HepG2 (cell line): ENCODE data around the gene PDE2A. TPM values are rescaled to one million over a fixed set of nuclear protein-coding genes. Genes with fewer than 3 reads are reported as not detected.

ENCODE experiments used
- CEBPG ChIP-seq: IDR thresholded peaks from 2 replicates; pipeline ENCODE4 v1.6.1; 2016
- CREB1 ChIP-seq, 2 experiments: fragments of 450-650 bp in 1 of 2; IDR thresholded peaks; 2 replicates each; pipeline ENCODE4 v1.6.1; 2016 to 2017; ENCODE audit warnings: control low read depth in 1 of 2, mild to moderate bottlenecking in 1 of 2, missing compliant biosample characterization in 1 of 2, missing genetic modification characterization in 1 of 2
- EED ChIP-seq: sonication (generic); formaldehyde crosslinking; IDR thresholded peaks from 2 replicates; pipeline ENCODE4 v1.5.0; 2020; ENCODE audit warnings: mild to moderate bottlenecking, missing genetic modification reagents
- NCOA1 ChIP-seq: sonication (generic); formaldehyde crosslinking; IDR thresholded peaks from 2 replicates; pipeline ENCODE4 v1.9.0; 2021; ENCODE audit warnings: missing genetic modification reagents
- SNAPC4 ChIP-seq: sonication (generic); formaldehyde crosslinking; IDR thresholded peaks from 2 replicates; pipeline ENCODE4 v1.4.0; 2020; ENCODE audit warnings: mild to moderate bottlenecking, missing genetic modification reagents
- ZNF180 ChIP-seq: sonication (generic); formaldehyde crosslinking; IDR thresholded peaks from 2 replicates; pipeline ENCODE4 v1.4.0; 2020; ENCODE audit warnings: low read depth, missing genetic modification reagents, borderline replicate concordance
- ZNF230 ChIP-seq: sonication (generic); formaldehyde crosslinking; IDR thresholded peaks from 2 replicates; pipeline ENCODE4 v1.4.0; 2020; ENCODE audit warnings: mild to moderate bottlenecking, missing genetic modification reagents
- ZNF446 ChIP-seq: sonication (generic); formaldehyde crosslinking; IDR thresholded peaks from 2 replicates; pipeline ENCODE4 v1.5.0; 2020; ENCODE audit warnings: mild to moderate bottlenecking, missing genetic modification reagents
- ZNF530 ChIP-seq: sonication (generic); formaldehyde crosslinking; IDR thresholded peaks from 2 replicates; pipeline ENCODE4 v1.5.0; 2020; ENCODE audit warnings: low read depth, mild to moderate bottlenecking, missing genetic modification reagents
- polyA plus RNA-seq, 8 experiments: library from polyadenylated mRNA; depleted of rRNA in 3 of 8; stranded (reverse) in 7 of 8; unstranded in 1 of 8; fragments of >200 nt; fragmentation: Illumina TruSeq in 4 of 8; extraction: Trizol in 4 of 8; gene quantifications; 2 replicates each; pipeline versions ENCODE4 v1.2.1 to v1.2.3, GENCODE V29; 2011 to 2016; ENCODE audit warnings: low read depth in 4 of 8, missing spikeins in 1 of 8, mixed read lengths in 1 of 8; ENCODE audit not compliant: insufficient read depth in 1 of 8
- total RNA-seq, 5 experiments: library from RNA; depleted of rRNA; stranded (reverse); fragments of >200 nt; fragmentation: Illumina TruSeq; extraction: Trizol; gene quantifications; 2 replicates each; pipeline ENCODE4 v1.2.3, GENCODE V29; 2016; ENCODE audit warnings: low read depth in 1 of 5
- TF ChIP-seq, protein P1 (sequence below): sonication (generic); formaldehyde crosslinking; IDR thresholded peaks from 2 replicates; pipeline ENCODE4 v1.8.0; 2022; ENCODE audit warnings: mild to moderate bottlenecking, missing genetic modification reagents; ENCODE audit not compliant: insufficient replicate concordance
- TF ChIP-seq, protein P2 (sequence below): sonication (generic); formaldehyde crosslinking; IDR thresholded peaks from 2 replicates; pipeline ENCODE4 v1.4.0; 2020; ENCODE audit warnings: missing genetic modification reagents

PDE2A gene
- total and polyA plus RNA-seq, 2 of the 13 experiments (the other 11 are each of a cell fraction or from before 2014, with no cell fraction given), result 3.1 TPM; not detected in 1

DNA sequence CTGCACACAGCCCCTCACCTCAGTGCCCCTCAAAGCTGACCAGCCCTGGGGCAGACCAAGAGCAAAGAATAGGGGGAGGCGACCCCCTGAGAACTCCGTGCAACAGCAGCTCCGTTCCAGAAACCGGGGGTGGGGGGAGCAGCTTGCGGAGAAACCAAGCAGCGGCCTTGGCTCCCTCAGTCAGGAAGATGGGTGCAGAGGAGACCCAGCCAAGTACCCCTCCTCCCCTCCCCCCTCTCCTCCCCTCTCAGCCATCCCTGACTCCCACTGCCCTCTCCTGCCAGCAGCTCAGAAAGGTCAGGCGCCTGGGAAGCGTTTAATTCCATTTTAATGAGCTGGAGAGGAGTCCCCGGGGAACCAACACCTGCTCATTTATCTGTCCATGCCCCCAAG, 78.9 kb downstream of the PDE2A start (continued):
- TF ChIP-seq, protein P1, sequence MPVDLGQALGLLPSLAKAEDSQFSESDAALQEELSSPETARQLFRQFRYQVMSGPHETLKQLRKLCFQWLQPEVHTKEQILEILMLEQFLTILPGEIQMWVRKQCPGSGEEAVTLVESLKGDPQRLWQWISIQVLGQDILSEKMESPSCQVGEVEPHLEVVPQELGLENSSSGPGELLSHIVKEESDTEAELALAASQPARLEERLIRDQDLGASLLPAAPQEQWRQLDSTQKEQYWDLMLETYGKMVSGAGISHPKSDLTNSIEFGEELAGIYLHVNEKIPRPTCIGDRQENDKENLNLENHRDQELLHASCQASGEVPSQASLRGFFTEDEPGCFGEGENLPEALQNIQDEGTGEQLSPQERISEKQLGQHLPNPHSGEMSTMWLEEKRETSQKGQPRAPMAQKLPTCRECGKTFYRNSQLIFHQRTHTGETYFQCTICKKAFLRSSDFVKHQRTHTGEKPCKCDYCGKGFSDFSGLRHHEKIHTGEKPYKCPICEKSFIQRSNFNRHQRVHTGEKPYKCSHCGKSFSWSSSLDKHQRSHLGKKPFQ (CRISPR knock-in tag), result no peak
- TF ChIP-seq ZNF446 (CRISPR knock-in tag) (no peak), NCOA1 (CRISPR knock-in tag) (no peak), CEBPG (CRISPR knock-in tag) (no peak), EED (CRISPR knock-in tag) (no peak), ZNF530 (CRISPR knock-in tag) (no peak), ZNF230 (CRISPR knock-in tag) (no peak), ZNF180 (CRISPR knock-in tag) (no peak), SNAPC4 (CRISPR knock-in tag) (no peak), CREB1 (IDR thresholded peaks at IDR 0.05) (no peak), CREB1 (CRISPR knock-in tag; IDR thresholded peaks at IDR 0.05) (no peak)
- TF ChIP-seq, protein P2, sequence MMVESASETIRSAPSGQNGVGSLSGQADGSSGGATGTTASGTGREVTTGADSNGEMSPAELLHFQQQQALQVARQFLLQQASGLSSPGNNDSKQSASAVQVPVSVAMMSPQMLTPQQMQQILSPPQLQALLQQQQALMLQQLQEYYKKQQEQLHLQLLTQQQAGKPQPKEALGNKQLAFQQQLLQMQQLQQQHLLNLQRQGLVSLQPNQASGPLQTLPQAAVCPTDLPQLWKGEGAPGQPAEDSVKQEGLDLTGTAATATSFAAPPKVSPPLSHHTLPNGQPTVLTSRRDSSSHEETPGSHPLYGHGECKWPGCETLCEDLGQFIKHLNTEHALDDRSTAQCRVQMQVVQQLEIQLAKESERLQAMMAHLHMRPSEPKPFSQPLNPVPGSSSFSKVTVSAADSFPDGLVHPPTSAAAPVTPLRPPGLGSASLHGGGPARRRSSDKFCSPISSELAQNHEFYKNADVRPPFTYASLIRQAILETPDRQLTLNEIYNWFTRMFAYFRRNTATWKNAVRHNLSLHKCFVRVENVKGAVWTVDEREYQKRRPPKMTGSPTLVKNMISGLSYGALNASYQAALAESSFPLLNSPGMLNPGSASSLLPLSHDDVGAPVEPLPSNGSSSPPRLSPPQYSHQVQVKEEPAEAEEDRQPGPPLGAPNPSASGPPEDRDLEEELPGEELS (CRISPR knock-in tag), result no peak
